HG03520 (cell line): ENCODE data around the gene FMN1.
"Not testable (repeated sequence)": the region's sequence is repeated elsewhere in the genome, so short reads cannot be mapped to it uniquely, and the experiment has no call there.

Experiments used
- ATAC-seq: cut with Tn5 transposase; IDR thresholded peaks from one replicate; pipeline ENCODE4 v1.9.1; 2021; ENCODE audit warnings: mild to moderate bottlenecking, moderate library complexity; ENCODE audit not compliant: unreplicated experiment

FMN1 gene

DNA sequence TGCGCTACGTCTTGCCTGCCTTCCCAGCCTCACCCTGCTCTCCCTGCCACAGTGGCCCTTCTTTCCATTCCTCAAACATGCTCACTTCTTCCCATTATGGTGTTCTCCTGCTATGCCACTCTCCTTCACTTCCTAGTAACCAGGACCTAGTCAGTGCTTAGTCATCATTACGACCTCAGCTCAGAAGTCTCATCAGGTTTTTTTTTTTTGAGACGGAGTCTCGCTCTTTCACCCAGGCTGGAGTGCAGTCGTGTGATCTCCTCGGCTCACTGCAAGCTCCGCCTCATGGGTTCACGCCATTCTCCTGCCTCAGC, 327.2 kb downstream of the FMN1 start:
- no peak for ATAC-seq

DNA sequence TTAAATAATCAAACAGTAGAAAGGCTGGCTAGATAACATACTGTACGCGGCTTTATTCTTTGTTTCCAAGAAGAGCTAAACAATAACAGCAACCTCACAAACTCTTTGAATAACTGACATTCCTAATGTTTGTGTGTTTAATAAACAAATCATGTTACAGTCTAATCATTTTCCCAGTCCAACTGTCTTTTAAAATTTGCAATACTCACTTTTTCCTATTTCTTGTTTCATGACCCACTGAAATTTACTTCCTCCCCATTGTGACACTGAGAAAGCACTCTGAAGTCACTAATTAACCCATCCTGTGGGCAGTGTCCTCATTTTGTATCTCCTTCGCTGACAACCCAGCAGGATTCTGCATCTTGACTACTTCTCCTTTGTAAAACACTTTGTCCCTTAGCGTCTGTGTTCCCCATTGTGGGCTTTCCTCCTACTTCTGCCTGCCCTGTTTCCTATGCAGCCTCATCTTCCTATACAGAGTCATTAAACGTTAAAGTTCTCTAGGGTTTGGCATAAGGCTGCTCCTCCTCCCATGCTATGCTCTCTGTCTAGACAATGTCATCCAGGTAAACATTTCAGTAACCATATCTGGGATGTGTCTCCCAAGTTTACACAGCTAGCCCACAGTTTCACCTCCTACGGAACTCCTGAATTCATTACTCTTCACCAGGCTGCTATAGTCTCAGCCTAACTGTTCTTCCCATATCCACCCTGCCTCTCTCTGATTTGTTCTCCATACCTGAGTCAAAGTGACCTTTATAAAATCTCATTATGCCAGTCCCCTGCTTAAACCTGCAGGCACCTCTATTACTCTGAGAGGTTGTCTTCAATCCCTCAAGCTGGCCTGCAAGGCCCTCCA, 327.8 kb downstream of the FMN1 start:
- ATAC-seq = no peak

DNA sequence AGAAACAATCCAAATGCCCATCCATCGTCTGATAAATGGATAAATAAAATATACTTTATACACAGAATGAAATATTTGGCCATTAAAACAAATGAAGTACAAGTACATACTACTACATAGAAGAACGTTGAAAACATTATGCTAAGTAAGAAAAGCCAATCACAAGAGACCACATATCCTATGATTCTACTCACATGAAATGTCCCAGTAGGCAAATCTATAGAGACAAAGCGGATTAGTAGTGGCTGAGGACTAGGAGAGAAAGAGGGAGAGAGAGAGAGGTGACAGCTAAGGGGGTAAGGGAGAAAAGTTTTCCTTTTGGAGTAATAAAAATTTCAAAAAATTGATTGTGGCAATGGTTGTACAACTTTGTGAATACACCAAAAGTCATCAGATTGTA, 329.7 kb downstream of the FMN1 start:
- ATAC-seq = no peak

DNA sequence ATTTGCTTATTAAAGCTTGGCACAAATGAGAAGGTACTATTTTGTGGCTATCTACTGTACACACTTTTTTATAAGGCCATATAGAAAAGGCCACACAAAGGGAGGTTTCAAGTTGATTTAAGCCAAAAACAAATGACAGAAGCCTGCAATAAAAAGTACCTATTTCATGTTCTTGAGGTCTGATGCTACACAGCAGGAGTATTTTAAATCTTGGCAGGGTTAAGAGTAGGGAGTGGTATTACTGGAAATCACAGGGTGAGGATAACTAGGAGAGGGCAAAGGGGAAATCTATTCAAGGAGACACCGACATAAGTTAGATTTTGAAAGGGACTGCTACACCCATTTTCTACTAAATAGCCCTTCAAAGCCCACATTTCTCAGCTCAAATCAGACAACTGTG, 330.5 kb downstream of the FMN1 start:
- ATAC-seq = no peak

DNA sequence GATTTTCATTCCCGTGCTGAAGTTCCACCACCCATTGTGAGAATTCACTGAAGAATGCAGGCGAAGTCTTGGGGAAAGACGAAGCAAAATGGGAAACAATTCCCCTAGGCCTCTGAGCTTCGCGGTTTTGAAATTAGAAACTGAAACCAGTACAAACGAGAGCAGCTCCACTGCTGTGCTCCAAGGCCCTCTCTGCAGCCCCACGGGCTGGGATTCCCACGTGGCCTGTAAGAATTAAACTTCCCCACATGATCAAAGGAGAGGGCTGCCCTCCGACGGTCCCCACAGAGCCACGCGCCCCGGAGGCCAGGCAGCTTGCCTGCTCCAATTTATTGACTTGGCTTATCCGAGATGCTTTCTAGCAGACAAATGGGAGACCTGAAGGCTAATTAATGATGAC, 332.8 kb downstream of the FMN1 start:
- ATAC-seq = no peak

DNA sequence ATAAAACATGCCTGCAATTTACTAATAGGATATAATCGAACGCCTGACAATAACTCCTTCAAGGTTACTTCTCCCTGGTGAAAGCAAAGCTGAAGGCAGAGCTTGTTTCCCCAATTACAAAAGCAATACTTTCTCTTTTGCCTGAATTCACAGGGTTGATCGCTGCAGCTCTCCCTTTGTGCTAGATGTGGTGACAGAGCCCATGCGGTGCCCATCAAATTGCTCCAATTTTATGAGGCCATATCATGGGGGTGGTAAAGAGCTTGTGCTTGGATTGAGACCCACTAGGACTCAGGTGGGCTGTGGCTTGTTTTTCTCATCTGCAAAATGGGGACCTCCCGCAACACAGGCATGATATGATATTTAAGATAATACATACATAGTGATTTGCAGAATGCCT, 333.3 kb downstream of the FMN1 start:
- no peak for ATAC-seq

DNA sequence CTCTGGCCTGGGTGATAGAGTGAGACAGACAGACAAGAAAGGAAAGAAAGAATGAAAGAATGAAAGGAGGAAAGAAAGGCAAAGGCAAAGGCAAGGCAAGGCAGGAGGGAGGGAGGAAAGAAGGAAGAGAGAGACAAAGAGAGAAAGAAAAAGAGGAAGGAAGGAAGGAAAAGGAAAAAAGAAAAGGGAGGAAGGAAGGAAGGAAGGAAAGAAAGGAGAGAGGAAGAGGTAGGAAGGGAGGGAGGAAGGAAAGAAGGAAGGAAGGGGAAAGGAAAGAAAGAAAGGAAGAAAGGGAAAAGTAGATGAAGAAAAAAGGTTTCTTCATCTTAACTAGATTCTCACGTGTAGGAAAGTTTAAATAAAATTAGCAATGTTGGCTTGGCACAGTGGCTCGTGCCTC, 334.5 kb downstream of the FMN1 start:
- ATAC-seq = no peak

DNA sequence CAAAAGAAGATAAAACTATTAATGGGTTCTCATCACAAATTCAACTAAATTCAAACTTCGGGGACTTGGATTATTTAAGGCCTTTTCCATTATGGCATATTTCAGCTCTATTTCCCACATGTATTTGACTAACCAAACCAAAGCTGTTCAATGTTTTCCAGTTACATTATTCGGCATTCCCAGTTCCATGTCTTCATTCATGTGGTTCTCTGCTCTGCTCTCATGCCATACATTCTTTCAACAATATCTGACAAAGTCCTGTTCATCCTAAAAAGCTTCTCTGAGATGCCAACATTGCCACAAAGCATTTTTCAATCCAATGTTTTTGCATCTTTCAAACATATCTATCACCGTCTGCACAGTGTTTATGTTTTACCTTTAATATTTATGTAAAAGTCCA, 335.3 kb downstream of the FMN1 start:
- no peak for ATAC-seq

DNA sequence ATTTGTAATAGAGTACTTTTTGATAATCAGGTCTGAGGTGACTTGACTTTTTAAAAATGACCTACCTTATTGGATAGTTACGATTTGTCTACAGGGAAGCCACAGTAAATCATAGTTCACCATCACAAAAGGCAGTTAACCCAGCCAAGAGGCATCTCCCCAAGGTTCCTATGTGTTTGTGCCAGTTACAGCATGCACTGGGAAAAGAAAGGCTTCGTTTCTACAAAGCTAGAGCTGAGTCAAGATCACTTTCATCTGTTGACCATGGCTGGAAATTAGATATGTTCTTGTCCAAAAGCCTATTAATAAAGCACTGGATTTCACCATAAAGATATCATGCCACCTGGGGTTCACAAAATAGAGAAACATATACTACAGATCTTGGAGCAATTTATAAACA, 336.8 kb downstream of the FMN1 start:
- ATAC-seq = no peak

DNA sequence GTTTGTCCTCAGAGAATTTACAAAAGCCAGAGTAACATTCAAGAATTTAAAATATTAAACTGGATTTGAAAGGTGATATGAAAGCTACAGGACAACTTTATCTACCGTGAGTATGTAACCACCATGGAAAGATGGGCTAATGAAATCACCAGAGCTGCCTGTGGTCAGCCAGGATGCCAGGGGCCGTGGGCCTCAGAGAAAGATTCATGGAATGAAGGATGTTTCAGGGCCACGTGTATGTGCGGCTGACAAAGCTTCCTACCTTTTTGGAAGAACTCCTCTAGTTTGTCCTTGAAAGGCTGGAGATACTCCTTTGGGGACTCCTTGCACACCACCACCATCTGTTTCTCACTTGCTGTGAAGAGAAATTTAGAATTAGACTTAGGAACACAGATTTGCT, 337.8 kb downstream of the FMN1 start:
- ATAC-seq = no peak

DNA sequence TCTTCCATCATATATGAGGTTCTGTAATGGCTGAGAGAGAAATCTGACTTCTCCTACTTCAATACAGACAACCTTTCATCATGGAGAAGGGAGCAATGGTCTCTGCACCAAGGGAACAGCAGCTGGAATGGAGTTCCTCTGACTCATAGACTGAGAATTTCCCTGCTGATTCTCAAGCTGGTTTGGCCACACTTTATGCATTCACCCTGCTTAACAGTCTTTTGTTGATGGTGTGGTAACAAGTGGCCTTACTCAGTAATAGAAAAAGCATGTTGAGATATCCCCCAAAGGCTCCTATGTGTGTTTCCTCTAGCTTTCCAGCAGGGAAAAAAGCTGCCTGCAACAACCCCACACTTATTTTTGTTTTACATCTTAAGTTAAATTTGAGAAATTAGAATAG, 338.6 kb downstream of the FMN1 start:
- no peak for ATAC-seq

DNA sequence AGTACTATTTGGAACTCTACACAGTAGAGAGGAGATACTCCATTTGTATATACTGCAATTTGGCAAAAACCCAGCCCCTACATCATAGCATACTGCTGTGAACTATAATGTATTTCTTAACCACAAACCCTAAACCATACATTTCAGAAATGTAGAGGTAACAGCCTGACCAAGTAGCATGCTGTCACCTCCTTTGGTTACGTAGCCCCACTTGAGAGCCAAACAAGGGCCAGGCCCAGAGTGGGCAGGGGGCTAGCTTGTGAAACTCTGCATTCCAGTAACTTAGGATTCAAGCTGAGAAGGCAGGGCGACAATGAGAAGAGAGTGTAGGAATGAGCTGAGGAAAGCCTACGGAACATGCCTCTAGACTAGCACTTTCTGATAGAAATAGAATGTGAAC, 340.9 kb downstream of the FMN1 start:
- no peak for ATAC-seq

DNA sequence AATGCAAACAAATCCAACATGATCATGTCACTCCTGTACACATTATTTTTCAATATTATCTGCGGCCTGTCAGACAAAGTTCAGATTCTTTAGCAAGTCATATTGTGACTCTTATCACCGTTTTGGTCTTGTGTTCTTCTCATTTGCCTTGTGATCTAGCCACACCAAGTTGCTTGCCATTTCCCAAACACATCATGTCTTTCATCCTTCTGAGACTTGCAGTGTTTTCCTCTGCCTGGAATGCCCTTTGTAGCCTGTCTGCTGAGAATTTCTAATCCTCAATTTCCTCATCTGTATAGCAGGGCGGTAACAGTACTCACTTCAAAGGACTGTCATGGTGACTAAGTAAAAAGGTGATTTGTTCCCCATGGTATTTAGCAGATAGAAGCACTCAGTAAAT, 341.7 kb downstream of the FMN1 start:
- ATAC-seq = no peak

DNA sequence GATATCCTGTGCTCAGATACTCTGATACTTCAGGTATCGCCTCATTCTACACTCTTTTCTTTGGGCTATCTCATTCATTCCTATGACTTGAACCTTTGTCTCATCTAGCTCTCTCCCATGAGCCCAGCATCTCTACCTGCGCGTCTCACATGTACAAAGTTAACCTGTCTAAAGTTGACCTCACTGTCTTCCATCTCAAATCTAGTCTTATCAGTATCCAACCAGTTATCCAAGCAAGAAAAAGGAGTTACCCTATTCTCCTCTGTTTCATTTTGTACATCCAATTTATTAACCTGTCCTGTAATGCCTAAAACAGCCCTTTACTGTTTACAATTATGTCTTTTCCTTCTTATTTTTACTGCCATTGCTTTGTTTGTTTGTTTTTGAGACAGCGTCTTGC, 342.5 kb downstream of the FMN1 start:
- ATAC-seq = no peak

DNA sequence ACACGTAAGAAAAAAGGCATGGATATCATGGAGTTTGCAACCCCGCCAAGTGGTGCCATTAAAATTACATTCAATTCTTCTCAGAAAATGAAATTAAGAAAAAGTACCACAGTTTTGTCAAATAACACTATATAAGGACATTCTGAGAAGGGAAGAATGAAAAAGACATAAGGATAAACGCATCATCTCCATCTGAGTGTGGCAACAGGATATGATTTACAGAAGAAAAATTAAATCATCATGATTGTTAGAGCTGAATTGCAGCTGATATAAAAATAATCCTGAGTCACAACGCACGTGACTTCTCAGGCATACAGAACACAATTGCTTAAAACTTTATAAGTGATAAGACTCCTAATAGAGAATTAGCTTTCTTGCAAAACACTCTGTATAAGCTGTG, 342.9 kb downstream of the FMN1 start:
- no peak for ATAC-seq

DNA sequence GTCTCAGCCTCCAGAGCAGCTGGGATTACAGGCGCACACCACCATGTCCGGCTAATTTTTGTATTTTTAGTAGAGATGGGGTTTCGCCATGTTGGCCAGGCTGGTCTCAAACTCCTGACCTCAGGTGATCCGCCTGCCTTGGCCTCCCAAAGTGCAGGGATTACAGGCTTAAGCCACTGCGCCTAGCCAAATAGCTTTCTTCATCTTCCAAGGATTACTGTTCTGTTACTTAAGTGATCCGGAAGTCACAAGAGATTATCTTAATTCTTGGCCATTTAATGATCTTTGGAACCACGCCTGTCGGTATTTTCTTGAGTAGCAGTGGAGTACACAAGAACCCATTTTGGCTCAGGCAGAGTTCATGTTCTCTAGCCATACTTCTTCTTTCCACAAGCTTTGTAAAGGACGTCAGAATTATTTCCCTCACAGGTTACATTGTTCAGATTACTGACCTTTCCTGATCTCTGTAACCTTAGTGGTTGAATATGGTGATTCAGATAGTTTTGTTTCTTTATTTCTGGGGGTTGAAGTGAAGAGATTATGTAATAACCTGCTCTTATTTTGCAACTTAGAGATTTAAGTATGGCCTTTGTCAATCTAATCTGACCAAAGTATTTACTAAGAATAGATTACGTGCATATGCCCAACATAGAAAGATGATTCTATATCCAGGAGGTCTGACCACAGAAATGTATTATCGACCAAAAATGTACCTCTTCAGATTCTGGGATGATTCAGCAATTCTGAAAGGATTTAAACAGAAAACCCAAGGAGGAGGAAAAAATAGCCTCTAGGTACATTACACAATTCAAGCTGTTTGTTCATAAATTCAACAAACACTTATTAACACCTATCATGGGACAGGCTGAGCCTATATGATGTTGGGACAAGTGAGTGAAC, 344.5 kb downstream of the FMN1 start:
- no peak for ATAC-seq

DNA sequence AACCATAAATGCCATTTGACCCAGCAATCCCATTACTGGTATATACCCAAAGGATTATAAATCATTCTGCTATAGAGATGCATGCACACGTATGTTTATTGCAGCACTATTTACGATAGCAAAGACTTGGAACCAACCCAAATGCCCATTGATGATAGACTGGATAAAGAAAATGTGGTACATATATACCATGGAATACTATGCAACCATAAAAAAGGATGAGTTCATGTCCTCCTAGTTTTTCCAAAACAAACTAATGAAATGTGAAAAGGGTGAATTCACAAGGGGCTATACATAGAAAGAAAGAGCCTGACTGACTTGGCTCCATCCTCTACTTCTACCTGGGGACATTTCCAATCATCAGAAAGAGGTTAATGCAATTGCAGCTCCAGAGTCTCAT, 347.8 kb downstream of the FMN1 start:
- not testable (repeated sequence) for ATAC-seq

DNA sequence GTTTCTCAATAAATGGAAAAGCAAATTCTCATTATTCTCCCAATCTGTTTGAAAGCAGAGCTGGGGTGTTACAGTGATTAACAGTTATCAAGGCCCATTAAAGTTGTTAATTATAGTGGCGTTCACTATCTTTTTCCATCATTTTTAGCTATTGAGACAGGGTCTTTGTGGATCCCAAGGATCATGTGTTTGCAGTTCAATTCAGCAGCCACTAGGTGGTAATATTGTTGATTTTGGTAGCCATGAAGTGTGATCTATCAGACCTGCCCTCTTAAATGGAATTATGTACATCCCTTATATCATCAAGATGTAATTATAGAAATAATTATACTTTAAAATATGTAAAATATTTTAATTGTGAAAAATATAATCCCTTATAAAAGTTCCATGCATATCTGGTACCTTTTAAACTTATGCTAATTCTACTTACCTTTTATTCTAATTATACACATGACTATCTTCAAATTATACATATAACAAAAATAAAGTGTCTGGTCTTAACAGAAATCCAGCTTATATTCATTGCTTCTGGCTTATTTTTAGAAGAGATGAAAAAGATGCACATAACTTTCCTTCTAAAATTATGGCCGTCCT, 350.3 kb downstream of the FMN1 start:
- no peak for ATAC-seq

DNA sequence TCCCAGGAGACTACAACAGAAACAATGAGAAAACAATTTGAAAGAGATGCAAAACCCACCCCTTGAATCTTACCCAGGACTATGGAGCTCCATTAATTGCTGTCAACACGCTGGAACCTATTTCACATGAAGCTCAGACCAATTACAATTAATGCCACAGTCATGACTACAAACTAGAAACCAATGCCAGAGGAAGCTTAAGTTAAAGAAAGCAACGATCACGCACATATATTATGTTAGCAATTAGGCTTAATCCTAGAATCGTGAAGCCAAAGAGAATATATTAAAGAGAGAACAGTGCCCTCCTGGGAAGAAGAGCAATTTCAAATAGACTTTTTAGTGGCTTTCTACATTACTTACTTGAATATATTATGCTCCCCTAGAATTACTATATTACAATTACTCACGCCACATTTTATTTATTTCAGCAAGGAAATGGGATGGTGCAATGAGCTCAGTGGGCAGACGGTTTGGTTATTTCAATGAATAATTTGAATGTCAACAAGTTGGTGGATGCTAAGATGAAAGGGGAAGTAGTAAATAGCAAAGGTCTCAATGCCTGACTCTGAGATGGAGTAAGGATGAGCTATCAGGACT, 351.2 kb downstream of the FMN1 start:
- ATAC-seq = no peak

DNA sequence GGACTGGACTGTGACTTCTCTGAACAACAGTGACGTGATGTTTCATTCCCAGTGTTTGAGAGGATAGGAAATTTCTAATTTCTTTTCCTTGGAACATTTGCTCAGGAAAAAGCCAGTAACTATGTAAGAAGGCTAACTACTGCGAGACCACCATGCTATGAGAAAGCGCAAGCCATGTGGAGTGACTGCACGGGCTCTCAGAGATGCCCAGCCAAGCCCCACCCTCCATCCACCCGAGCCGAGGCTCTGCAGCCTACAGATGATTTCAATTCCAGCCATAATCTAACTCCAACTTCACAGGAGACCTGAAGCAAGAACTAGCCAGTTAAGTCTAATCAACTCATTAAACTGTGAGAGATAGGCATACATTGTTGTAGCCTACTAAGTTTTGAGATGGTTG, 352.4 kb downstream of the FMN1 start:
- no peak for ATAC-seq

DNA sequence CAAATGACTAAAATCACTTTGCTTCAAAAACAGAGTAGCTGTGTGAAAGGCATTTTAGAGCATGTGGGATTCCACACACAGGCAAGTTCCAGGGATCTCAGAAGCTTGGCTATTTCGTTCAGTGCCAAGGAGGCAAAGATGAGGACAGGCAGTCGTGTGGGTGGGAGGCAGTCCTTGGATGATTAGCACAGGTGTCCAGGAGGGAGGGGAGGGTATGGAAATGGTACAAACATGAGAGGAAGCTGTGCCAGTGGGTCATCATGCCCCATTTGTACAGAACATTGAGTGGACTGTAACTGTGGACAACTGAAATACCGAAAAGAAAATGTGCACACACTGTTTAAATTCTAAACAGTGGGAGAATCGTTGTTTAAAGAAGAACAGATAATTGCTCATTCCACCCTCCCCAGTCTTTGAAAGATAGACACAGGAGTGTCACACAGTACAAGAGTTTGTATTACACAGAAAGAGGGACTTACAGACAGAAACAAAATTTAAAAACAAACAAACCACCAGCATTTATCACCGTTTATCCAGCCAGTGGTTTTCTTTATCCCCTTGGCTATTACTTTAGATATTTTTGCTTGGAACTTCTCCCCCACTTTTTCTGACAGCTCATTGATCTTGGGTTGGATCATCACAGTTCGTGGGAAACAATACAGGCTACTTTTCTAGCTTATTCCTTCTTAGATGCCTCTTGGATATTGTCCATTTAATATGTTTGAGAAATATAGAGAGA, 353.8 kb downstream of the FMN1 start:
- ATAC-seq = no peak
